Iris pigment epithelial cell (primary cell): Measurements from ENCODE around the gene VRK2.
"Not testable (repeated sequence)": the region's sequence is repeated elsewhere in the genome, so short reads cannot be mapped to it uniquely, and the experiment has no call there.

Source experiments
- DNase-seq: peaks from one replicate; pipeline ENCODE4 v3.0.0-alpha.2; 2011; ENCODE audit warnings: low read depth

Gene VRK2

DNA sequence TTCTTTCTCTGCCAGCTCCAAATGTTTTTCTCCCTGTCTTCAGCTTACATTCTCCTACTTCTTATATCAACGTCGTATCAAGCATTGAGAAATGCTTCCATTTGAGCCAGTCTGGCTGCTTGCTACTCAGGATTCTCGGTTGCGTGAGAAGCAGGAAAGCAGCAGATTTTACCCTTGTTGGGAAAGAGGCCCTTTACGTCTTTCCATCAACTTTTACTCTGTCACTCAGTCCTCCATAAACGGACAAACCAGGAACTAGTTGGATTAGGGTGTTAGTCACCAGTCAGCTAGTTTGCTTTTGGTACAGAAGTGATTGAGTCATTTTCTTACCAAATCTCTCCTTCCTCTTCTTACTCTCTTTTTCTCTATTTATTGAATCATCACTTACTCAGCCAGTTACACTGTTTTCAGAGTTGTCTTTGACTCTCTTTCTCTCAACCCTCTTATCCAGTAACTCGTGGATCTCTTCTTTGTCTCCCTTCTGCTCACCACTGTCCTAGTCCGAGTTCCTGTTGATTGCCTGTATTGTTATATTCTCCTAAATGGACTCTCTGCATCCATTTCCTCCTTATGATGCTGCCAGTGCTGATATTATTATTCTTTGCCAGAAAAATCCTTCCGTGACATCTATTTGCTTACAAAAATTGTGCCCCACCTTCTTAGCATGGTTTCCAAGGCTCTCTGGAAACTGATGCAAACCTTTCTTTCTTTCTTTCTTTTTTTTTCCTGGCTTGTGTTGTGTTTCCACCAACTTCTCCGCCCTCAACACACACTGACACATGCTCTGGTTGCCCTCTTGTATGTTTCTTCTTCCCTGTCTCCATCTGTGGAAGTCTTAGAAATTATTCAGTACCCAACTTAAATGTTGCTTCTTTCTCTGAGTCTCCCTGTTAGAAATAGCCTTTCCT lies 61.5 kb downstream of the VRK2 start:
- peak; percentile 95 for DNase-seq

DNA sequence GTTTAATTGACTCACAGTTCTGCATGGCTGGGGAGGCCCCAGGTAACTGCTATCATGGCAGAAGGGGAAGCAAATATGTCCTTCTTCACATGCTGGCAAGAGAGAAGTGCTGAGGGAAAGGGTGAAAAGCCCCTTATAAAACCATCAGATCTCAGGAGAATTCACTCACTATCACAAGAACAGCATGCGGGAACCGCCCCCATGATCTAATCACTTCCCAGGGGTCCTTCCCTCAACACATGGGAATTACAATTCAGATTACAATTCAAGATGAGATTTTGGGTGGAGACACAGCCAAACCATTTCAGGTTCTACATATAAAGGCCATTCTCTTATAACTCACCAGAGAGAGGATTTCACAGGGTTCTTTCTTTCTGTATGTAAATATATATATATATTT lies 62.9 kb downstream of the VRK2 start:
- no peak for DNase-seq

DNA sequence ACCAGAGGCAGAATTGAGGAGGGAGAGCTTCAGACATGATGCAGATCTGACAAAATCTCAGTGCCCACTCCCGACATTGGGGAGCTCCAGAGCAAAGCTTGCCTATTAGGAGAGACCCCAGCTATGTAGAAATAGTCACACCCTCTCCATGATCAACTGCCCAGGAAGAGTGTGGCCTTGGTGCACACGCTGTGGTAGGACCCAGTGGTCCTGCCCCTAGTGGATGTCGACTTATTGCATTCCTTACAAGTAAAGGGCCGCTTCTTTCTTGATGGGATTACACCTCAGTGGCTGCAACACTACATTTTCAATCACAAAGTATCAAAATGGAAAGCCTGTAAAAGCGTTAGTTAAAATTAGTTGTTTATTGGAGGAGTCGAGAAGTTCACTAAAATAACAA lies 64.2 kb downstream of the VRK2 start:
- no peak for DNase-seq

DNA sequence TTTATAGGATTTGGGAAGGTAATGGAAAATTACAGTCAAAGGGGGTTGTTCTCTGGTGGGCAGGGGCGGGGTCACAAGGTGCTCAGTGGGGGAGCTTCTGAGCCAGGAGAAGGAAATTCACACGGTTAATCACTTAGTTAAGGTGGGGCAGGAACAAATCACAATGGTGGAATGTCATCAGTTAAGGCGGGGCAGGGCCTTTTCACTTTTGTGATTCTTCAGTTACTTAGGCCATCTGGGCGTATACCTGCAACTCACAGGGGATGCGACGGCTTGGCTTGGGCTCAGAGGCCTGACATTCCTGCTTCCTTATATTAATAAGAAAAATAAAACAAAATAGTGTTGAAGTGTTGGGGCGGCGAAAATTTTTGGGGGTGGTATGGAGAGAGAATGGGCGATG lies 67.0 kb downstream of the VRK2 start:
- not testable (repeated sequence) for DNase-seq

DNA sequence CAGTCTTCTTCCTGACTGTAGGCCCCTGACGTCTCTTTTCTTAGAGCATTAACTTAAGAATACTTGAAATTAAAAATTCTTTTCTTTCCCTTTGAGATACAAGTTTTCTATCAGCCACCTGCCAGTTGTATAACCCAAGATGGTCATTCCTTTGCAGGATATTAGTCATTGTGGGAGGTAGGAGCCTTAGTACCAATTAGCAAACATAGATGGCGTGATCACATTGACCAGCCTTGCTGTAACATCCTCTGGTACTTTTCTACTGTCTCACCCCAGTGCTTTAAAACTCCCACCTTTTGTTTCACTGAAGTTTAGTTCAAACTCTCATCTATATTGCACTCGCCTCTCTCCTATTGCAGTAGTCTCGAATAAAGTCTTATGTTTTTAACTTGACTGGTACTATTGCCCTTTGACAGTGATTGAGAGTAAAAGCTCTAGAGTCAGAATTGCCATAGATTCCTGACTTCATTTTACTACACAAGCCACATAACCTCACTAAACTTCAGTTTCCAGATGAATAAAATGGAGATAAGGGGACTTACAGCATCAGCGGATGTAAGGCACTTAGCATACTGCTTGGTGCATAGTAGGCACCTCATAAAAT lies 74.1 kb downstream of the VRK2 start:
- no peak for DNase-seq

DNA sequence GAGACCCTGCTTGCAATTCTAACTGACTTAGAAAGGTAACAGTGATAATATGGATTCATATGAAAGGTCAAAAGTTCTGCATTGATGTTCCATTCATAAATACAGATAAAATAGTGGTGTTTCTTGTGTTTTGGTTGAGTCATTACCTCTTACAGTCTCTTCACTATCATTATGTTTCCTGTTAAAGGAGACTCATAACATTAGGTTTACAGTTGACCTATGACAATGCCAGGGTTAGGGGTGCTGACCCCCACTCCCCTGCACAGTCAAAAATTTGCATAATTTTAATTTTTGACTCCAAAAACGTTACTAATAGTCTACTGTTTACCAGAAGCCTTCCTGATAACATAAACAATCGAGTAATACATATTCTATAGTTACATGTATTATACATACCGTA lies 75.4 kb downstream of the VRK2 start:
- no peak for DNase-seq

DNA sequence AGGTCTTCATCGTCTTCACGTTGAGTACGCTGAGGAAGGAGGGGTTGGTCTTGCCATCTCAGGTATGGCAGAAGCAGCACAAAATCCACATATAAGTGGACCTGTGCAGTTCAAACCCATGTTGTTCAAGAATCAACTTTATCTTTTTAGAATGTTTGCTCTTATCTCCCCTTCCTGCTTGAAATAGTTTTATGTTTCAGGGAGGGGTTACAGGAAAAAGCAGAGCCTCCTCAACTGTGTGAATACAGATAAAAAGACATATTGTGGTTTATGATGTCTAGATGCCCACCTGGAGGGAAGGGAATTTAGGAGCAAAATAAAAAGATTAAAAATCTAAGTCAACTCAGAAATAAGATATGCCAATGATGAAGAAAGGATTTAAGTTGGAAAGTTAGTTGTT lies 75.9 kb downstream of the VRK2 start:
- DNase-seq, result no peak

DNA sequence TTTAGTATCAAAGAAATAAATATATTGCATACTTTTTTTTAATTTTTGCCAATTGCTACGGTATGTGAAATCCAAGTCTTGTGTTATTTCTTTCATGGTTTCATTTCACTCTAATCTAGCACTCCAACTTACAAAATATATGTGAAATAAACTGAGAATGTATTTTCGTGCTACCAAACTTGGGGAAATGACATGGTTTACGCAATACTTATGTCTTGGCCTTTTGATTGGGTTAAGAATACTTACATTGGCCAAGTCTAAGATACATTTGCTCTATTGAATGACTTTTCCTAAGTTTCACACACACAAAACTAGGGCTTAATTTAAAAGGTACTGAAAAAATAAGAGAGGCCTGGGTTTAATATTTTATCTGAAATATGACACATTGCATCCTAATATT lies 80.5 kb downstream of the VRK2 start:
- no peak for DNase-seq

DNA sequence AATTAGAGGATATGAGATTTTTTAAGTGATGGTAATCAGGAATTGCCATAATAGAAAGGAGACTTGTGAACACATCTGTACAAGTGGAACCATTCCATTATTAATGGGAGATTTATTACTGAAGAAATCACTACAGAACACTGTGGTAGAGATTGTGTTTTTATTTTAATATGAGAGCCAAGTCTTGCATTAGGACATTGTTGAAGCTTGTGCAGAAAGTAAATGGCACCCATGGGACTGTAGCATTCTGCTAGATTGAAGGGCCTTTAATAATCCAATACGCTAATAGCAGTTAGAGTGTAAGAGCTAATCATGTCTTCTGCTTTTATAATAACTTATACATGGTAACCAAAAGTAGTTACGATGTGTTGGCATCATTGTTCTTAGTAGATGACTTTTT lies 83.6 kb downstream of the VRK2 start:
- DNase-seq, result no peak

DNA sequence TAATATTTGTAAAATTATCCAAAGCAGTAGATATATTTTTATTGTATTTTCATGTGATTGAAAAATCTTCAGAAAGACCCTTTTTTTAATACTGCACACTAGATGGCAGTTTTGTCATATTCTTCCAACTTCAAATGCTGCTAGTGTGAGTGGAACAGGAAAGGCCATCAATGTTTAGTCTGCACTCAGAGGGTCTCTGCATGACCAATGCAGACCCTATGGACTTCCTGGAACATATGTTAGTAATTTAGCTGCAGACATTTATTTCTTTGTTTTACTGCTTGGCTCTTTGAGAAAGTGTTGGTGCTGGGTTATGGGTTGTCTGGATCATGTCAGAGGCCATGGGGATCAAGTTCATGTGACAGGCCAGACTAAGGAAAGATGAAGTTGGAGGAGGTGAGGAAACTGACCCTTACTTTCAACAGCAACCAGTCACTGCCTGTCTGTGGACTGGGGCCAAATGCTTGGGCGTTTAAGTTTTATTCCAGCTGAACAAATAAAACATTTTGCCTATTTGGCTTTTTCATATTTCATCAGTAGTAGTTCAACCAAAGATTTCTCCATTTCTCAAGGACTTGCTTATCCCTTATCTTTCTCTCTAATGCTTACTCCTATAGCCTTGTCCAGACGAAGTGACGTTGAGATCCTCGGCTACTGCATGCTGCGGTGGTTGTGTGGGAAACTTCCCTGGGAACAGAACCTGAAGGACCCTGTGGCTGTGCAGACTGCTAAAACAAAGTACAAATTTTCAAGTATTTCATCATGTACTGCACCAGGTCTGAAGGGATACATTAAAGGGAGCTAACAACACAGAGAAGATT lies 84.8 kb downstream of the VRK2 start:
- peak; percentile 64 for DNase-seq

DNA sequence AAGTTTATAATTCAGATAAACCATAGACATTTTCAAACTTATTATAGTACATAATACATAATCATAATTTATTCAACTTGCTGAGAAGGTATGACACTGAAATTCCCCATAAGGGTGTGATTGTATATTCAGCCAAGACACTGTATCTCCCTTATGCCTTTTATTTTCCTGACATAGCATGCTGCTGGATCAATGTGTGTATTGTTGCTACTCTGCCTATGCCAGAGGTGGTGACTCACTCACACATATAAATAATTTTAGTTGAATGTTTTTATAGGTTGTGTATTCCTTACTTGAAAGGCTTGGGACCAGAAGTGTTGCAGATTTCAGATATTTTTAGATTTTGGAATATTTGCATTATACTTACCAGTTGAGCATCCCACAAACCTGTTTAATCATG lies 86.8 kb downstream of the VRK2 start:
- DNase-seq, result peak; percentile 28

DNA sequence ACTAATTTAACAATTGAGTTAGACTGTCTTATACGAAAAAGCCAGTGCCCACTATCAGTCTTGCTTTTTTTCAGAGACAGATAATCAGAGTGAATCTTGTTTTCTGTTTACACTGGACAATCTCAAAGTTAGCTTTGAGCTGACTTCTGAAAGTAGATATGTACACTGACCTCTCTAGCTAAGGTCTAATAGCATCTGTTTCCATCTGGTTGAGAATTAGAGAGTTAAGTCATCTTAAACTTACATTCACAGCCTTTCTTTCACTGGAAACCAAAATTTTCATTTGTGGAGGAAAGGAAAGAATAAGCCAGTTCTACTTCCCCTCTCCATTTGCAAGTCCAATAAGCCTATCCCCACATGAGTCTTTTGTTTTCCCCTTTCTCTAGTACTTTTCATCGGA lies 89.3 kb downstream of the VRK2 start:
- no peak for DNase-seq

DNA sequence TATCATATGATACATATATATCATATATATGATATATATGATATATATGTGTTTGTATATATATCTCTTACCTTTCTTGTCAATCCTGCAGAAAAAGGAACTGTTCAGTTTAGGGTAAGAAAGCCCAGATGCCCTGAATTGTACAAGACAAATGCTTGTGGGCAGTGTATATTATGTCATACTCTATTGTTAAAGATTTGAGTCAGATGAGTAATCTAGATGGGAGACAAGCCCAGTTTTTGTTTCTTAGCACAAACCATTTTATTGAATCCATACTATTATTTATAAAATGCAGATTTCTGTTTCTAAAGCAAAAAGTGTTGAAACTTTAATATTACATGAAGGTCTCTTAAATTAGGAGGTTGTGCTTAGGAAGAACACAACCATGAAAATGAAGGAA lies 90.6 kb downstream of the VRK2 start:
- peak; percentile 74 for DNase-seq

DNA sequence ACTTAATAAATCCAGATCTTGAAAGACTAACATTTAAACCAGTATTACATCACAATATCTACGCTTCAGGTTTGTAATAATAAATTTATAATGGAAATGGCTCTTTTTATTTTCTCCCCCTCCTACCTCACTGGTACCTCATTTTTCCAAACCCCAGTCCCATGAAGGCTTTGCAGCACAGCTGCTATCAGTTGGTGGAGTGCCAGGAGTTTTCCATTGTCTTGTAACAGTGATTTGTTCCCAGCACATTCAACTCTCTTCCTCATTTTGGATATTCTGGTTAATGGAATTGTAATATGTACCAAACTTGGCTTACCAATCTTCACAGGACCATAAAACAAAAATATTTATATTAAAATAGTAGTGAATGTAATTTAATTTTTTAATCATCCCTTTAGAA lies 91.2 kb downstream of the VRK2 start:
- peak; percentile 11 for DNase-seq

DNA sequence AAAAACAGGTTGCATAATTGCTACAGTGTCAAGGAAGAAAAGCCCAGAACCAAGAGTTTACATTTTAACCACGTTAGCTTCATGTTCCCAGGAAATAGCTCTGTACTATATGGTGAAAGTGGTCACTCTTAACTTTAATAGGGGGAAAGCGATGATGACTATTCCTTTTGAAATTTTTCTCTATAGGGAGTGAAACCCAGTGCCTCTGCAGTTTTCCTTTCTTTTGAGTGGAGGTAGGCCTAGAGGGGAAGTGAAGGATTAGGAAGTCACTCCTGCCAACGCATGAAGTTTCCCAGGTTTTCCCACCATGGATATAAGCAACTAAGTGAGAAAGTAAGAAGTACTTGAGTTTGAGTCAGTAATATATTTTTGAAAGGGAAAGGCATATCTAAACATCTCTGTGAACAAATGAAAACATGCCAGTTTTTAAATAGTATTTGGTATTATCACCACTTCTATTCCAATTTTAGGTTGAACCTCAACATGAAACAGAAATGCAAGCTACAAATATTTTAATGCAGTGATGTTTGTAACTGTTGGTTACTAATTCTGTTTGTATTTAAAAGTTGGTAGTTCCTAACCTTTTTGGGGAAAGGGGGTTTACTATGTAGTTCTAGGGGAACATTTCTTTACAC lies 91.9 kb downstream of the VRK2 start:
- peak; percentile 34 for DNase-seq

DNA sequence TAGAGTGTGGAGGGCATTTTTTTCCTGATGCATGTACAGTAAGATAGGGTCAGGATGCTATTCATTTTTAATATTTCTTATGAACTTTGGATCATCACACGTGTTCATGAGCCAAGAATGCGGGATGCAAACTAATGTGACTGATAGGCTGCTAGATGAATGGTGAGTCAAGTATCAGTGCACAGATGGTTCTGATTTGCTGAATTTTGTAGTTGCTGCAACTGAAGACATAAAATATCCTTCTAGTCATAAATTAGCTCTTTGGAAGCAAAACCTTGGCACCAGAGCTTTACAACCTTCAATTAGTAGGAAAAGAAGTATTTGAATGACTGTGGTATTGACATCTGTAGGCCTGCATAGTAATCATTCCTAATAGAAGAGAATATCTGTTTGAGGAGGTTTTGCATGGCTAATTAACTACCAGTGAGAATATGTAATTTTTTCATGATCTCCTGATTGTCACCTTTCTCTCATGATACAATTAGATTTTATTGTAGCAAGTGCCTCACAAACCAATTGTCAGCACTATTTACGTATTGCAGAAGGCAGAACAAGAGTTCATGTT lies 94.0 kb downstream of the VRK2 start:
- peak; percentile 20 for DNase-seq

DNA sequence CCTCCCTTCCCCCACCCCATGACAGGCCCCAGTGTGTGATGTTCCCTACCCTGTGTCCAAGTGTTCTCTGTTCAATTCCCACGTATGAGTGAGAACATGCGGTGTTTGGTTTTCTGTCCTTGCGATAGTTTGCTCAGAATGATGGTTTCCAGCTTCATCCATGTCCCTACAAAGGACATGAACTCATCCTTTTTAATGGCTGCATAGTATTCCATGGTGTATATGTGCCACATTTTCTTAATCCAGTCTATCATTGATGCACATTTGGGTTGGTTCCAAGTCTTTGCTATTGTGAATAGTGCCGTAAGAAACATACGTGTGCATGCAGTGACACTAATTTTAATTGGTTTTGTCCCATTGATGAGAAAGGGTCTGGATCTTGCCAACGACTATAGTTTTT lies 99.2 kb downstream of the VRK2 start:
- DNase-seq, result not testable (repeated sequence)

DNA sequence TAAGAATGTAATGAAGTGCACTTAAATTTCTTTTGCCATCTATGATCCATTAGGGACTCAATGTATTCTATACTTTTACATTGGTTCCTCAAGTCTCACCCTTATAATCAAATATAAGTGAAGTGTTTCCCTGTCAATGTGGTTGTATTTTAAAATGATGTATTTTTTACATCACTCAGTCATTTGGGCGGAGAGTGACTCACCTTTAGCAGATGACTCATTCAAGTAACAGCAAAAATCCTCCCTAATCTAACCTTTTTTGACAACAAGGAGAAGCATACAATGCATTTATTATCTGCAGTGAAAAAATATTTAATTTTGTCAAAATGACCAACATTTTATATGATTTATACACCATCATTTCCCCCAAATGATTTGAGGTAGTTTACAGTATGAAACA lies 100.1 kb downstream of the VRK2 start:
- peak; percentile 54 for DNase-seq

DNA sequence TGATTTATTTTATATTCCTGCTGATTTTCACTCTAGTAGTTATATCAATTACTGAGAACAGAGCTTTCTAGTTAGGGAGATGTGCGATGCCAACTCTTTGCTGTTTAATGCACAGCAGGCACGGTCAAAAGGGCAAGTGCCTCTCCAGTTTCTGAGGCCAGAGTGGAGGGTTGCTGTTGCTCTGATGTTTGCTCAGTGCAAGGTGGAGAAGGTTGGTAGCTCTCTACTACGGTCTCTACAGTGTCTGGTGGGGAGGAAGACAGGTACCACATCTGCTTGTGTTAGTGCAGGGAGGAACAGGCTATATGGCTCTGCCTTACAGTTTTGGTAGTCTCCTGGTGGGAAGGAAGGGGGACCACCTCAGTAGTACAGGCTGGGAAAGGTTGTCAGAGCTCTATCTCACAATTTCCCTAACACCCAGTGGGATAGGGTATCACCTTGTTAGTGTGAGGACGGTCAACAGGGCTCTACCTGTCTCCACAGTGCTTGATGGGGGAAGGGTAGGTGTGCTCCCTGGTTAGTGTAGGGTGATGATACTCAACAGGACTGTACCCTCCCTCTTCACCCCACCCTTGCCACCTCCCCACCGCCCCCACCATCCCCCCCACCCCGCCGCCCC lies 108.7 kb downstream of the VRK2 start:
- no peak for DNase-seq

DNA sequence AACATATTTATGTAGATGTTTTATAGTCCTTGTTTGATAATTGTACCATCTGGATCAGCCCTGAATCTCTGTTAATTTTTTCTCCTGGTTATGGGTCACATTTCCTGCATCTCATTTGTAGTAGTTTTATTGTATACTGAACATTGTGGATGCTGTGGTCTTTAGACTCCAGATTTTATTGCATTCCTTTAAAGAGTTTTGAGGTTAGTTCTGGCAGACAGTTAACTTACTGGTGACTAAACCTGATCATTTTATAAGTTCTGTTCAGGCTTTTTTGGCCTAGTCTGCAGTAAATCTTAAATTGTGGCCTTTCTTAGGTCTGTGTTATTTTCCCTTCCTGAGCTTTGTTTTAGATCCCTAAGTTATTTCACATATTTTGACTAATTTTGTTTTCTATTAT lies 110.2 kb downstream of the VRK2 start:
- DNase-seq, result peak; percentile 43

DNA sequence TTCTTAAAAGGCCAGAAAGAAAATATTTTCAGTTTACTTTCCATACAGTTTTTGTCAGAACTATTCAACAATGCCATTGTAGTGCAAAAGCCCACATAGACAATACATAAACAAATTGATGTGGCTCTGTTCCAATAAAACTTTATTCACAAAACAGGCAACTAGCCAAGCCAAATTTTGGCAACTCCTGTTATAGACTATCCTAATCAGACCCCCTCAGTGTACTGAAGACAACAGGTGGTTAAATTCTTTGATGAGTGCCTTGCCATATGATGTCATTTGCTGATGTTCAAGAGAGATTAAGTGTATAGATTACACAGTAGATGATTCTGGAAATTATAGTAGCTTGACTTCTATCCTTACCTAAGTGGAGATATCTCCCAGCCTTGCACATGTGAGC lies 111.1 kb downstream of the VRK2 start:
- DNase-seq, result no peak

DNA sequence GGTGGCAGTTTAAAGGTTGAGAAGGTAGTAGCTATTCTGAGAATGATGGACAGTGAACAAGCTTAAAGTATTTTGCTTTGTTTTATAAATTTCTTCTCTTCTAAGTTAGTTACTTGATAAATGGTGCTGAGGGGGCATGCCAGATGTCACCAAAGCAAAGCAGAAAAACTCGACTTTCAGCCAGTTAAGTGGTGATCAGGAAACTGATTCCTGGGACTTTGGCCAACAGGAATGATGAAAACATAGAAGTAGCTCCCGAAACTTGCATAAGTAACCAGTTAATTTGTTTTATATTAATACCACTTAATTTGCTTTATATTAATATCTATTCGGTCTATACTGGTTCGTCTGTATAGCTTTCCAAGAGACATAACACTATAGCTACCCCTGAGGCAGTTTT lies 111.9 kb downstream of the VRK2 start:
- no peak for DNase-seq
